ENCODE data around the gene RANGAP1.
A peak's percentile ranks its signal among the peaks of the same experiment; 100 is the strongest.

Gene RANGAP1

DNA sequence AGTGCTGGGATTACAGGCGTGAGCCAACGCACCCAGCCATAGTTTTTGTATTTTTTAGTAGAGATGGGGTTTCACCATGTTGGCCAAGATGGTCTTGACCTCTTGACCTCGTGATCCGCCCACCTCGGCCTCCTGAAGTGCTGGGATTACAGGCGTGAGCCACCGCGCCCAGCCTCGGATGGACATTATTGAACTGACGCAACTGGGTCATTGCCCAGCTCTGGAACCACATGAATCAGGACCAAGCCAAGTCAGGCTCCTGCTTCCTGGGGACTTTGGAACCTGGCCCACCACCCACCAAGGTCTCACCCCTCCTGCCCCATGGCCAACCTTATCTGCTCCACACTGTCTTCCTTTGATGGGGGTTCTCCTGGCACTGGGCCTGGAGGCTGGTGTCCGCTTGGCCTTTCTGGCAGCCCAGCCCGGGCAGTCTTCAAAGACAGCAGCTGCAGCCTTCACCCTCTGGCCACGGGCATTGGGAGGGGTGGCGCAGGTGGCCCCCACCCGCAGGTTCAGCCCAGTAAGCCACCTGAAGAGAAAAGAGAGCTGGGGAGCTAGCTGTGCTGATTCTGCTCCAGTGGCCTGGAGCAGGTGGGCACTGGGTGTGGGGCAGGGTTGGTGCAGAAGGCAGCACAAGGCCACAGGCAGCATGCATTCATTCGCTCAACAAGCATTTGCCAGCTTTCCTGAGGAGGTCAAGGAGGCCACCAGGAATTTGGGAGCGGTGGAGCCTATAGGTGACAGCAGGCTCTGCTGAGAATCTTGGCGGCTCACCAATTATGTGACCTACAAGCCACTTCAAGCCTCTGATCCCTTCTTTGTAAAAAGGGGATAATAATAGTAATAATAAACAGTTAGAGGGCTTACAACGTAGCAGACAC, 50.9 kb downstream of the RANGAP1 start:
- peak; percentile 9 for DNase-seq (ENCODE audit: low spot score)

DNA sequence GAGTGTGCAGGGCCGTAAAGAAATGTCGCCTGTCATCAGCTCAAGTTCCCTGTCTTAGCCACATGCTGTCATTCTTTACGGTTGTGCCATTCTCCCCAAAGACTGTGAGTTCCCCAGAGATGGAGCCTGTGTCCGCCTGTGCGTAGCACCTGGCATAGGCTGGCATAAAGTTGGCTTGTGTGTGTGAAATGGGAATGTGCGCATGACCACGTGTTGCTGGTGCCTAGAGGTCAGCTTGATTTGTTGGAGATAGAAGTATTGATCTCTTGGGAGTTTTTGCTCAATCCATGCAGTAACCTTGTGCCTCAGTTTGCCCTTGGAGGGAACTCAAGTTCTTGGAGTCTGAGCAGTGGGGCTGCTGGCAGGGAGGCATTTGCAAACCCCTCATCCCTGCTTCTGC, 54.6 kb downstream of the RANGAP1 start:
- DNase-seq (ENCODE audit: low spot score) = no peak

DNA sequence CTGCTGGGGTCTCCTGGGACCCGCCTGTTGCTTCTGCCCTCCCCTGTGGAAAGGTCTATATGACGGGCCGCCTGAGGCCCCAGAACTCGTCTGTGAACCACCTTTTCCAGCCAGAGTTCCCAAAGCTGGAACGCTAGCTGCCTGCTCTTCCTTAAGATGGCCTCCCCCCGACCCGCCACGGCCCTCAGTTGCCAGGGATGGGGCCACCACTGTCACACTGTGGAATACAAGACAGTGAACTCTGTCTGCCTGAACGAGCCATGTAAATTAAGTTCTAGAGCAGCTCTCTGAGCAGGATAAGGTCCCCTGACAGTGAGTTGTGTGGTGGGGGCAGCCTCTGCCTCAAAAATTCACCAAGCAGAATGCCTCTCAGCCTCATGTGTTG, 55.6 kb downstream of the RANGAP1 start:
- DNase-seq (ENCODE audit: low spot score) = no peak

DNA sequence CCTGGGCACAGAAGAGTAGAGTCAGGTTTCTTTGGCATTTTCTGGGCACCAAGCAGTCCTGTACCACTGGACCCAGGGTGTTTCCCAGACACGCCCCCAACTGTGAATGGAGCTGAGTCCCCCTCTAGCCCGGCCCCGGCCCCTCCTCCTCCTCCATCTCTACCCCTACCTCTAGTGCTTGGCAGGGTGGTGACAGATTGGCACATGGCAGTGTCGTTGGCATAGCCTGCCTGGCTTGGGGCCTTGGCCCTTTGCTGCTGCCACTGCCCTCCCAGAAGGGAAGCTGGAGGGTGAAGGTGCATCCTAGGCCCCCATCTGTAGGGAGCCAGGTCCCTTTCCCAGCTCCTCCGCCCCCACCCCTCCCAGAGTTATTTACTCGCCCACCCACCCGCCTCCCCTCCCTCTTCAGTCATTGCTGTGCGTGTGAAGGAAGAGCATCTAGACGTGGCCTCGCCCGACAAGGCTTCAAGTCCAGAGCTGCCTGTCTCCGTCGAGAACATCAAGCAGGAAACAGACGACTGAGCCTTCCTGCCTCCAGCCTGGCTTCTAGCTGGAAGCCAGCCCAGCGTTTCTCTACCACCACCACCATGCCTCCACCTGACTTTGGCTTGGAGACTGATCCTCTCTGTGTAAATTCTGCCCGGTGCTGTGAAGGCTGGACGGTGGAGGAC, 56.1 kb downstream of the RANGAP1 start:
- DNase-seq (ENCODE audit: low spot score) = no peak

DNA sequence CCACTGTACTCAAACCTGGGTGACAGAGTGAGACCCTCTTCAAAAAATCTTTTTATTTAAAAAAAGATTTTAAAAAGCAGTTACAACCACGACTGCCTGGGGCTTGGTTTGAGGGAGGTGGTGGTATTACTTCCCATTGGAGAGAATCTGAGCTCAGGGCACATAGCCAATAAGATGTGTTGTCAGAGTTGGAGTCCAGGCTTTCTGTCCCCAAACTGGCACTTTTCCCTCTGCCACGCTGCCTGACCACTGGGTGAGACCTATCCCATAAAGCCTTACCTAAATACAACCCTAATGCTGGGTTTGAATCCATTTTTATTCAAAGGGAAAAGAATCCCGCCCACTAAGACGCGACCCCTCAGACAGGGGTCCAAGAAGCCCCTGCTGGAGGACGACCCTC, 56.8 kb downstream of the RANGAP1 start:
- no peak for DNase-seq (ENCODE audit: low spot score)

DNA sequence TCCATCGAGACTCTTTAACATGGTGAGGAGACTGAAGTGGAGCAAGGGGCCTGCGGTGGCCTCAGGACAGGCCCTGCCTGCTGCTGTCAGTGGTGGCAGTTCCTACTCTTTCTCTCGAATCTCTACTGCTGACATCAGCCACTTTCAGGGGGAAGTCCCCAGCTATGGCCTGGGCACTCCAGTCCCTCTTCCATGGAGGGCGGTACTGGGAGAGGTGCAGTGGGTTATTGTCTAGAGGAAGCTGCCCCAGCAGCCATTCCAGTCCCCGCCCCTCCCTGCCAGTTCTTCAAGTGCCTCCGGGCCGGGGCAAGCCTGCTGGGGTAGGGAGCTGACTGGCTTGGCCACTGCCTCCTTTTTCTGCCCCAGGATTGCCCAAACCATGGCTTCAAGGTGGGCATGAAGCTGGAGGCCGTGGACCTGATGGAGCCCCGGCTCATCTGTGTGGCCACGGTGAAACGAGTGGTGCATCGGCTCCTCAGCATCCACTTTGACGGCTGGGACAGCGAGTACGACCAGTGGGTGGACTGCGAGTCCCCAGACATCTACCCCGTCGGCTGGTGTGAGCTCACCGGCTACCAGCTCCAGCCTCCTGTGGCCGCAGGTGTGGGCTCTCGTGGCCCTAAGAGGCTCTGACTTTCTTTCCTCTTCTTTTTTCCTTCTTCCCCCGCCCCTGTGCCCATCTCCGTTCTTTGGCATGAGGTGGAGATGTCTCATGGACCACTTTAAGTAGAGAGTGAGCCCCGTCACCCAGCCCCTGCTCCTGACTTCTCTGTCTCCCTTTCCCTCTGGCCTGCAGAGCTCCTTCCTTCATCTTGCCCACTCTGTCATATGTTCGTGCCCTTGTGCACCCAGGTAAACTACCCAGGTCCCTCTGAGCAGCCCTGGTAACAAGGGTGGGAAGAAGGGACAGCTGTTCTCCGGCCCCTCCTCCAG, 59.0 kb downstream of the RANGAP1 start:
- no peak for DNase-seq (ENCODE audit: low spot score)

DNA sequence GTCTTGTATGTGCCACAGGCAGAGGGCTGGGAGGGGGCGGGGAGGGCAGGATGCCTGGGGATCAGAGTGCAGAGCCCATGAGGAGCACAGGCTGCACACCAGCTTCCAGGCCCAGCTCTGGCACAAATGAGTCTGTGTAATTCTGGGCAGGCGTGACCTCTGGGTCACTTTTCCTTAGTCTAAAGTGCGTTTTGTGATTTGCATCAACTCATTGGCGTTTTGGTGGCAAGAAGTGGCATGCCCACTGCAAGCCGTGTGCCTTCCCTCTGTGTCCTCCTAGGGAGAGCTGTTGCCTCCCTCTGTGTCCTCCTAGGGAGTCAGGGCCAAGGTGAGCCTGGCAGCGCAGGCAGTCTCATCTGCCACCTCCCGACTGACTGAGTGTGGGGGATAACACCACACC, 62.5 kb downstream of the RANGAP1 start:
- DNase-seq (ENCODE audit: low spot score) = no peak

DNA sequence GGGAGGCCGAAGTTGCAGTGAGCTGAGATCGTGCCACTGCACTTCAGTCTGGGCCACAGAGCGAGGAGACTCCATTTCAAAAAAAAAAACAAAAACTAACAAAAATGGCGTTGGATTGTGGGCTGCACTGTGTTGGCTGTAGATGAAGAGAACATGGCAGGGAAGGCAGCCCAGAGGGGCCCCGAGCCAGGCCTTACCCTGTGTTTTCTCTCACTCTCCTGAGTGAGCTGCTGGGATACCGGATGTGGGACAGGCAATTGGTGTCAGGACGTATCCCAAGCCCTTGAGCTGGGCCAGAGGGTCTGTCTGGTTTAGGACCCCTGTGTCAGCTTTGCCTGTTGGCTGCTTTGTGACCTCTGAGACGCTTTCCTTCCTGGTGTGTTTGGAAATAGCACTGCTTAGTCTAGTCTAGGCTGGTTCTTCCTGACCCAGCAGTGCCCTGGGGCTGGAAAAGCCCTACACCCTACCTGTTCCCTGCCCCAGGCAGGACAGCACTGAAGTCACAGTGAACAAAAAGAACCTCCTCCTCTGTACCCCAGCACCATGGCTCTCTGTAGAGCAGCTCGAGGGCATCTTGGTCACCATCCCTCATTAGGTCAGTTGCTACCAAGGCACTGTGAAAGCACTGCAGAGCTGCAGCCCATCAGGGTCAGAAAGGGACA, 63.0 kb downstream of the RANGAP1 start:
- no peak for DNase-seq (ENCODE audit: low spot score)

DNA sequence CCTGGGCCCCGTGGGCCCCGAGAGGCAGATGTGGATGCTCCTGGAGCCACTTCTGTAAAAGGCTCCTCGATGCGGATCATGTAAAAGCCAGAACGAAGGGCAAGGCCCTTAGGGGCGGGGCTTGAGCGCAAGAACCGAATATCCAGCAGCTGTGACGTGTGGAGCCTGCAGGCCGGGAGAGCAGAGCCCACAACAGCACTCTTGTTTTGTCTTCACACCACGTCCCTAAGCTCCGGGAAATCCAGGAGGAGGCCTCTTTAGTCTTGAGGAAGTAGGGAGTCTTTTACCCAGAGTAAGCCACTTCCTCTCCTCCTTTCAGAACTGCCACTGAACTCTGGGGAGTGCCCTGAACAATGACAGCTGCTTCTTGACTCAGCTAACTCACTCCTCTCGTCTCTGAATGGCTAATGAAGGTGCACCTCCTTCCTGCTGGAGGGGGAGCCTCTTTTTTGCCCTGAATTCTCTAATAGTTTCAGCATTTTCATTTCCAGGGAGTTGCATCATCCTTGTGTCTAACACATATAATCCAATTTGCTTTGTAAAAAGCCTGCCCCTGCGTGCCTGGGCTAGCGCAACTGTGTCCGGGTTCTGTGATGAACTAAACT, 68.3 kb downstream of the RANGAP1 start:
- no peak for DNase-seq (ENCODE audit: low spot score)

DNA sequence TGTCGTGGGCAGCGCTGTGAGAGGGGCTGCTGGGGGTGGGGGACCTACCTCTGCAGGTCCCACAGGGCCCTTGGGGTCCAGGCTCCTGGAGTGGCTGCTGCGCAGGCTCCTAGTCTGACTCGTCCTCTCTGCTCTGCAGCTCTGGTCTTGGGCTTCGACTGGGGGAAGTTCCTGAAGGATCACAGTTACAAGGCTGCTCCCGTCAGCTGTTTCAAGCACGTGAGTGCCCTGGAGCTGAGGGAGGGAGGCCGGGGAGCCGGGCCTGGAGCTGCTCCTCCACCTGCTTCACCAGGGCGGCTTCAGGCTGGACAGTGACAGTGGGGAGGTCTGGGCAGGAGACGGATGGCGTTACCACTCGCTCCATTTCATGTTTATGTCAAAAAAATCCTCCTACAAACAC, 69.0 kb downstream of the RANGAP1 start:
- DNase-seq (ENCODE audit: low spot score) = no peak

DNA sequence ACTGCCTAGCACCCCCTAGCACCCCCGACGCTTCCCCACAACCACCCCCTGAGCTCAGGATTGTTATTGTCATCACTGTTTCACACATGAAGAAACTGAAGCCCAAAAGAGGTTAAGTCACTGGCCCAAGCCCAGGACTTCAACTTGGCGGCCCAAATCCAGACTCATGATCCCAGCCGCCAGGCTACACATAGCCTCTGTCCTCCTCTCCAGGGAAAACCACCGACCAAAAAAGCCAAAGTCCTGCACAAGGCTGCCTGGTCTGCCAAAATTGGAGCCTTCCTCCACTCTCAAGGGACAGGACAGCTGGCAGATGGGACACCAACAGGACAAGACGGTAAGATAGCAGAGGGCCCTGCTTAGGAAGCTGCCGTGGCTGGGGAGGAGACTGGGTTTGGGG, 70.1 kb downstream of the RANGAP1 start:
- DNase-seq (ENCODE audit: low spot score) = no peak

DNA sequence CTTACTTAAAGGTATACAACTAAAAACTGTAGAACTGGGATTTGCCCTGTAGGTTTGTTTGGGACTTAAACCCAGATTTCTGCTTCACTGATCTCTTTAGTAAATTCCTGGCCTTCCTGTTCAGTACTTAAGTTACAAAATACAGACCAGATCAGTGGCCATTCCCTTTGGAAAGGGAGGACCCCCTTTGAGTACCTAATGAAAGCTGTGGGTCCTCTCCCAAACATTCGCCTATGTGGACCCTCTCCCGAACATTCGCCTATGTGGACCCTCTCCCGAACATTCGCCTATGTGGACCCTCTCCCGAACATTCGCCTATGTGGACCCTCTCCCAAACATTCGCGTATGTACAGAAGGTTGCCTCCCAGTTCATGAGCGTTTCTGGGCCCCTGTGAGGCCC, 70.6 kb downstream of the RANGAP1 start:
- no peak for DNase-seq (ENCODE audit: low spot score)

DNA sequence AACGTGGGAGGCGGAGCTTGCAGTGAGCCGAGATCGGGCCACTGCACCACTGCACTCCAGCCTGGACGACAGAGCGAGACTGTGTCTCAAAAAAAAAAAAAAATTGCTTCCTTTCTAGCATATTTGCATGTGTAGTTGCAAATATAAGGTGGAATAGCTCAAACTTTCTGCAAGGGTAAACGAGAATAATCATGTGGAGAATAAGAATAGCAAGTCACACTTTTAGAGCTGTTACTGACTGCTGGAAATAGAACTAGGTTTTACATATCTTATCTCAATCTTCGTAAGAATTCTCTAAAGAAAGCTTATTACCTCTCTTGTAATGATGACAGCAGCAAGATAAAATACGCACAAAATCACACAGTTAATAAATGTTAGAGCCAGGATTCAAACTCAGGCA, 79.3 kb downstream of the RANGAP1 start:
- DNase-seq (ENCODE audit: low spot score) = no peak

DNA sequence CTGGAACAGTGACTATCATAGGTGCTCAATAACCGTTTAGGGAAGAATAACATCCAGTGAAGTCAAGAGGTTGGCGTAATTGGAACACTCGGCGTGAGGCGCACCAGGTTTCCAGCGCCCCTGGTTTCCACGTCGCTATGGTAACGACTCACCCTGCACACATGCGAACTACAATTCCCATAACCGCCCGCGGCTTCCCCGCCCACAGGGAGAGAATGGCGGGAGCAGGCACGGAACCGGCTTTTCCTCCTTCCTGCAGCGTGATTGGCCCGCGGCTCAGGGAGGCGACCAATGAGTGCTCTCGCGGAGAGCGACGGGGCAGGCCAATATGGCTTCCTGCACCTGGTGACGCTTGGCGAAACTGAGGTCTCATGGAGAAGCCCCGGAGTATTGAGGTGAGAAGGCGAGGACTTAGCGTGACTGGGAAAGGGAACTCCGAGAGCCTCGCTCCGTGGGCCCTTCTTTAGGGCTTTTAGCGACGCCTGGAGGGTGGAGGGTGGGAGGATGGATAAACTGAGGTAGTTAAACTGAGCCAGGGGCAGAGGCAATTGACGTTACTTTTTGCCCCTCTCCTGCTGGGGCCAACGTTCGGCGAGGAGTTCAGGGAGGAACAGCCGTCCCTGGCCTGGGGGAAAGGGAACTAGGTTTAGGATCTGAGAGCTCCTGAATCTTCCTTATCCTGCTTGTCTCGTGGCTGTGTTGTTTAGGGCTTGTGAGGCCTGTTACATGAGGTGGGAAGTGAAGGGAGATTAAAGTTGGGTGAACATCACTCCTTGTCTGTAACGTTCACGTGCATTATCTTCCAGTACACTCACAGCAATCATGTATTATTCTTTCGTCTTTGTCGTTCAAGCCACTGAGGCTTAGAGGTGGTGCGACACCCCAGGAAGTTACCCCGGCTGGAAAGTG, 80.7 kb downstream of the RANGAP1 start, which contains the start of gene L3MBTL2:
Gene L3MBTL2, plus strand, starts transcription at position 321 of the 909 bp plus-strand sequence. Its CDS starts 51 bp downstream, at position 372.
- peak; percentile 96 for DNase-seq (ENCODE audit: low spot score)

DNA sequence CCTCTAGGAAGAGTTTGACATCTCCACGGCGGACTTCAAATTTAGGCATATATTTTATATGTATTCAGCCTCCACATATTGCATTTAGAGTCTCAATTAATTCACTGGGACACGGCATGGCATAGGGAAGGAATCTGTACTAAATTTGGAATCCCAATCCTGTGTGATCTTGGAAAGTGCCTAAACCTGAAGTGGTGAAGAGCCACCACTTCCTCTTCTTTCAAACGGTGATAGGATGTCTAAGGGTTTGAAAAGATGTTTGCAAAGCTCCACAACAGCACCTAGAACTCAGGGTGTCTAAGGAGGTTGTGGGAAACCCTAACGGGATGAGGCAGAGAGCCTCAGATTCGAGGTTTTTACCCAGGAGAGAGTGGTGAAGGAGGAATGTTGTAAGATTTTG, 81.9 kb downstream of the RANGAP1 start:
- no peak for DNase-seq (ENCODE audit: low spot score)

DNA sequence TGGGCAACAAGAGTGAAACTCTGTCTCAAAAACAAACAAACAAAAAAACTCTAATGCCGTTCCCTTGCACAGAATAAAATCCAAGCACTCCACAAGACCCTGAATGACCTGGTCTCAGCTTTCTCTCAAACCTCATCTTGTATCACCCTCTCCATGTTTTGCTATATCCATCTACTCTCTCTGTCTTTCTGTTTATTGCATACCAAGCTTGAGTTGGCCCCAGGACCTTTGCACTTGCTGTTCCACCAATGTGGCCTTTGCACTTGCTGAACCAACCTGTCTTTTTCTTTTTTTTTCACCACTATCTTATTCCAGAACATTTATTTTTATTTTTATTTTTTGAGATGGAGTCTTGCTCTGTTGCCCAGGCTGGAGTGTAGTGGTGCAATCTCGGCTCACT, 82.9 kb downstream of the RANGAP1 start:
- no peak for DNase-seq (ENCODE audit: low spot score)

DNA sequence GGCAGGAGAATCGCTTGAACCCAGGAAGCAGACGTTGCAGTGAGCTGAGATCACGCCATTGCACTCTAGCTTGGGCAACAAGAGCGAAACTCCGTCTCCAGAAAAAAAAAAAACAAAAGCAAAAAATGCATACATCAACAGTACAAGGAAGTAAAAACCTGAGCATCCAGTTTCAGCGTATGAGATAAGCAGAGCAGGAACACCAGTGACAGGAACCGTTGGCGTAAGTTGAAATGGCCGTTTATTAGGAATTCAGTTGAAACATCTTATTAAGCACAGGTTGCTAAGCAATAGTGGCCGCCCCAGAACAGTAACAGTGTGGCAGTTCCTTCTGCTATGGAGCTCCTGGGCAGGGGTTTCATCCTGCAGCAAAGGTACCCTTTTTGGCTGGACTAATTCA, 84.8 kb downstream of the RANGAP1 start:
- no peak for DNase-seq (ENCODE audit: low spot score)

DNA sequence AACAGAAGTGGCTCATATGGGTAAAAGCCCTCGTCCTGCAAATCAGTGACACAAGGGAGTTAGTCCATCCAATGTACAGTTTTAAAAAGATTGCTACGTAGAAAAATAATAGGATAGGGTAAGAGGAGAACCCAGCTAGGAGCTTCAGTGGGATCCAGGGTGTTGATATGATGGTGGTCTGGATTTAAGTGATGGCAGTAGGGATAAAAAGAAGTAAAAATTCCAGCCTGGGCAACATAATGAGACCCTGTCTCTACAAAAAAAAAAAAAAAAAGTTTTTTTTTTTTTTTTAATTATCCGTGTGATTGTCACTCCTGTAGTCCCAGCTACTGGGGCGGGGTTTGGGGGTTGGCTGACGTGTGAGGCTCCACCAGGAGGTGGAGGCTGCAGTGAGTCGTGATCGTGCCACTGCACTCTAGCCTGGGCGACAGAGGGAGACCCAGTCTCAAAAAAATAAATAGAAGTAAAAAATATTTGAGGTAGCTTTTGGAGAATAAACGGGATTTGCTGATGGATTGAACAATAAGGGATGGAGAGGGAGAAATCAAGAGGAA, 87.9 kb downstream of the RANGAP1 start:
- peak; percentile 28 for DNase-seq (ENCODE audit: low spot score)

DNA sequence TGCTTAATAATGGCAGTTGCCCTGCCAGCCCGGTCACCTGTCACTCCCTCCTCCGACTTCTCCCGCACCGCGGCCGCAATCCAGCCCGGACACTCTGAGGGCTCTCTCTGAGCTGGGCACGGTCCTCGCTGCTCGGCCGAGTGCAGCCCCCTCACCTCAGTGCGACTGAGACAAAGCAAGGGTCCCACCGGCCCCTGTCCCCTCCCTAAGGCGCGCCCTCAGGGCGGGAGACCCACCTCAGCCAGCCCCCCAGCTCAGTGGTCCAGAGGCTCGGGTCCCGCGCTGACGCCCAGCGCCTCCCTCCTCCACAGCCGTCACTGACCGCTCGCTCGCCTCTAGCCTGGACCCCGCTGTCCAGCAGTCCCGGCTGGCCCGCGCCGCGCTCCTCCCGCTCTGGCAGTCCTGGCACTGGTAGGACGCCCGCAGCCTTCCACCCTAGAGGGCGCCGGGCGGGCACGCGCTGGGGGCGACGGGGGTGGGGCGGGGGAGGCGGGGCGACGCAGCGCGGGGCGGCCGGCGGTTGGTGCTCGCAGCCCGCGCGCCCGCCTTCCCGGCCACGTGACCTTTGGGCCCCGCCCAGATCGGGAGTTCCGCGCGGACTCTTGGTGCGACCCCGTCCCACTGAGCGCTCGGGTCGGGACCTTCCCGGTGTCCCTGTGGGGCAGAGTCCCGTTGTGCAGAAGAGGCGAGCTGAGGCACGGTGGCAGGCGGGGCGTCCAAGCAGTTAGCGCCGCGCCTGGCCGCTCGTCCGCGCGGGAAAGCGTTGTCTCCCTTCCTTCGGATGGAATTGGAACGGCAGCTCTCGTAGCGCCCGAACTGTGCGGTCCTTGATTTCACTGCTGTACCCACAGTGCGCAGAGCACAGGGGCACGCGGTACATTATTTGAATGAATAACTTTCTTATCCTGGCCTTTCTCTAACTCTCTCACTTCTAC, 88.7 kb downstream of the RANGAP1 start:
- peak; percentile 84 for DNase-seq (ENCODE audit: low spot score)
